ENCODE data around the gene TYRP1.
"Not testable (repeated sequence)": the region's sequence is repeated elsewhere in the genome, so short reads cannot be mapped to it uniquely, and the experiment has no call there.

Gene TYRP1, protein sequence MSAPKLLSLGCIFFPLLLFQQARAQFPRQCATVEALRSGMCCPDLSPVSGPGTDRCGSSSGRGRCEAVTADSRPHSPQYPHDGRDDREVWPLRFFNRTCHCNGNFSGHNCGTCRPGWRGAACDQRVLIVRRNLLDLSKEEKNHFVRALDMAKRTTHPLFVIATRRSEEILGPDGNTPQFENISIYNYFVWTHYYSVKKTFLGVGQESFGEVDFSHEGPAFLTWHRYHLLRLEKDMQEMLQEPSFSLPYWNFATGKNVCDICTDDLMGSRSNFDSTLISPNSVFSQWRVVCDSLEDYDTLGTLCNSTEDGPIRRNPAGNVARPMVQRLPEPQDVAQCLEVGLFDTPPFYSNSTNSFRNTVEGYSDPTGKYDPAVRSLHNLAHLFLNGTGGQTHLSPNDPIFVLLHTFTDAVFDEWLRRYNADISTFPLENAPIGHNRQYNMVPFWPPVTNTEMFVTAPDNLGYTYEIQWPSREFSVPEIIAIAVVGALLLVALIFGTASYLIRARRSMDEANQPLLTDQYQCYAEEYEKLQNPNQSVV

GRCh38 chr9:12693141-12693540 lies at the start of gene TYRP1:
Gene TYRP1, plus strand, starts transcription at chr9:12693385. Its CDS starts 612 bp downstream, at chr9:12693997.
- no peak for DNase-seq (ENCODE audit: low read depth in 2 of 2)

DNA sequence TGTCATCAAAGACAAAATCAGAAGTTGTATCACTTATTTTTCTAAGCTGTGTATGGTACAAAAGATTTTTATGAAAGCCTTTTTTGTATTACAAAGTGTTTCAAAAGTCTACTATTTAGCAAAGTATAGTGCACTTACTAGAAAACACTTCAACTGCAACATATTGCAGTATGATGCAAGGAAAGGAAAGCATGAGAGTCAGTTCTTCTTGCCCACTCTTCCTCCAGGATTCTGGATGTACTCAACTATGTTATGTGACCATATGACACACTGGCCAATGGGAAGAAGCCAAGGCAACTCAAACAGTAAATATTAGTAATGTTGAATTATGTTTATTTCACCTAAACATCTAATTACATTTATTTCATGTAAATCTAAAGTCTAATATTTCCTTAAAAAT lies 49.5 kb upstream of the TYRP1 start:
- no peak for DNase-seq (ENCODE audit: low read depth in 2 of 2)

DNA sequence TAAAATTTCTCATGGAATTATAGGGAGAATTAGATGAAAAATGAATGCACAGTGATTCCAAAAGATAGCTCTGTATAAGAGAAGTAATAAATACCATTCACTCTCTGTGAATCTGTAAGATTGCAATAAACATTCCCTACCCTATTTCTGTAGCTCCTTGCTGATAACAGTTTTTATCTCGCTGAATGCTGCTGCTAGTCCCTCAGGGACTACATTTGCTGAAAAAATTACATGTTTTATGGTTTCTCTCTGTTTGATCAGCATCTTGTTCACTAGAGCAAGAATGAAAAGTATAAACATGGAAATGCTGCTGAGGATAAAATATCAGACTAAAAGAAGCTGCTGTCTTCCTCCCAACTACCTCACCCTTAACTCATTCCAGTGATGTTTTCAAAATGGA lies 44.3 kb upstream of the TYRP1 start:
- no peak for DNase-seq (ENCODE audit: low read depth in 2 of 2)

- no peak for DNase-seq (ENCODE audit: low read depth in 2 of 2)
Measured at GRCh38 chr9:12651125-12651524, 42.1 kb upstream of the TYRP1 start.

DNA sequence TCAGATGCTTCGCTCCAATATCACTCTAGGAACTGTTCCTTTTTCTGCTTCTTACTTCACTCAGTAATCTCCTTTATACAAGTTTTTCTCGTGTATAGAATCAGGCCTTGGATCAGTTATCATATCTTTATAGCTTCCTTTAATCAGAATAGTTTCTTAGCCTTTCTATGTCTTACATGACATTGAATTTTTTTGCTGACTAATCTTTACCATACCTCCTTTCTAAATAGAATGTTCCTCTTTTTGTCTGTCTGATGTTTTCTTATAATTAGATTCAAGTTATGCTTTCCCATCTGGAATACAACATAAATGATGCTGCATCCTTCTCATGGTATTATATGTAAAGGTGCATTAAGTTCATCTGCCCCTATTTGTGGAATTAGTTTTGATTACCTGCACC lies 40.2 kb upstream of the TYRP1 start:
- no peak for DNase-seq (ENCODE audit: low read depth in 2 of 2)

- no peak for DNase-seq (ENCODE audit: low read depth in 2 of 2)
Measured at GRCh38 chr9:12656803-12657202, 36.4 kb upstream of the TYRP1 start.

DNA sequence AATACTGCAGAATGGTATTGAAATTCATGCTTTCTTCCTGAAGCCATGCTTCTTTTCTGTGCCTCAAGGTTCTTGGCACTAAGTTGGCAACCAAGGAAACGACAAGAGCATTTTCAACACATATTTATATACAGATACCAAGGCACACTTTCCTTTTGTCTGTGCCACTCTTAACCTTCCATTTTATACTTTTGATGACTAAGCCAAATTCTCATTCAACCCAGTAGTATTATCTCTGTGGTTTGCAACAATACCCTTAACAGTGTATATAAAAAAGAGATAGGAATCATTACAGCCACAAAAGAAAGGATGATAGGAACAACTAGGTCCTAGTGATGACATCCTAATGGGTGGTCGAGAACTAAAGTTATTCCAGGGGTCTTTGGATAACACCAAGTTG lies 36.0 kb upstream of the TYRP1 start:
- DNase-seq (ENCODE audit: low read depth in 2 of 2) = no peak

DNA sequence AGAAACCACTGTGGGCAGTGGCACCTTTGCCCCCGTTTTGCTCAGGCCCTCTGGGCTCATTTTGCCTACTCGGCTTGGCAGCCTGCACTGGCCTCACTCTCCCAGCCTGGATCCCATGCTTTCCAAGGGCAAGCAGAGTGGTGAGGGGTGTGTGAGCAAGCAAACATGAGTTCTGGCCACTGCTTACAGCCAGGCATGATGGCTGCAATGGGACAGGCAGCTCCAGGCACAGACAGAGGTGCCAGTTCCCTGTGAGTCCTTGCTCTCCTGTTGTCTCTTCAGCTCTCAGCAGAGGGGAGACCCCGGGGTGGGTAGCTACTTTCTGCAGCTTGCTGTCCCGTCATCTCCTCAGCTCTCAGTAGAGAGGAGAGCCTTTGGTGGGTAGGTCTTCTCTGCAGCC lies 35.2 kb upstream of the TYRP1 start:
- DNase-seq (ENCODE audit: low read depth in 2 of 2) = no peak

GRCh38 chr9:12658531-12659209 lies 34.5 kb upstream of the TYRP1 start:
- DNase-seq (ENCODE audit: low read depth in 2 of 2) = no peak

- no peak for DNase-seq (ENCODE audit: low read depth in 2 of 2)
Measured at GRCh38 chr9:12659220-12659619, 34.0 kb upstream of the TYRP1 start.

DNA sequence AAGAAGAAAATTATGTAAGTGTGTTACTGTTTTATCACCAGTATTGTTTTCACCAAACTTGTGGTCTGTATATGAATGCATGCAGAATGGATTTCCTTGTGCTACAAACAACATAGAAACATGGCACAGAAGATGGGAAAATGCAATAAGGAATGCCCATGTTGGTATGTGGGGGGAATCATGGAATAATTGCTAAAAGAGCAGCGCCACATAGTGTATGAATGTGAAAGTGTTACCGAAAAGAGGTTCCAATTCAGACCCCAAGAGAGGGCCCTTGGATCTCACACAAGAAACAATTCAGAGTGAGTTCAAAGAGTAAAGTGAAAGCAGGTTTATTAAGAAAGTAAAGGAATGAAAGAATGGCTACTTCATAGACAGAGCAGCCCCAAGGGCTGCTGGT lies 26.4 kb upstream of the TYRP1 start:
- DNase-seq (ENCODE audit: low read depth in 2 of 2) = no peak

DNA sequence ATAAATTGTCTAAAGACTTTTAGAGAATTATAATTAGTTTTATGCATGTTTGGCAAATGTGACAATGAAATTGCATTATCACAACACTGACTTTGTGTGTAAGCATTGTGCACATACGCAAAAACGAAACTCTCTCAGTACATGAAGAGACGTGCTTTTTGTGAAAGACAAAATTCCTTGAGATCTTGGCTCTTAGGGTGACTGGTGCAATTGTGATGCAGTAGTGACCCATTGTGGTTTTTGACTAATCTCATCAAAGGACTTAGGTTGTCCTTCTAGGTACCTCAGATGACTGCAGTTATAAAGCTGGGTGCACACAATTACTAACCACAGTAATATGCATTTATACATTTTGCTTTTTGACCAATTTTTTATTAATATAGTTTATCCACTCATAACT lies 25.3 kb upstream of the TYRP1 start:
- DNase-seq (ENCODE audit: low read depth in 2 of 2) = no peak

- DNase-seq (ENCODE audit: low read depth in 2 of 2) = no peak
Measured at GRCh38 chr9:12670006-12670405, 23.2 kb upstream of the TYRP1 start.

DNA sequence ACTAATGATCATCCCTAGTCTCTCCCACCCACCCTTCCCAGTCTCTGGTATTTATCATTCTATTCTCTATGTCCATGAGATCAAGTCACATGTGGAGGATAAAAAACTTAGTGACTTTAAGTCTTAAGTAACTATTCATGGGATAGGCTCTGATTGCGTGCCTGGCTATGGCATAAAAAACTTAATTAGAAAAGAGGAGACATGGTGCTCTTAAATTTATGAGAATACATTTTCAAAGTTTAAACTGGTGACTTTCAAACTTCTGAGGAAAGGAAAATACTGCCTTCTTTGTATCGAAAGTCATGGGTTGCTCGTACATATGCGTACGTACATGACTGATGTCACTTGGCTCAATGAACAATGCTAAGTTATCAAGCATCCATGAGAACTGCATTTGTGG lies 18.2 kb upstream of the TYRP1 start:
- no peak for DNase-seq (ENCODE audit: low read depth in 2 of 2)

DNA sequence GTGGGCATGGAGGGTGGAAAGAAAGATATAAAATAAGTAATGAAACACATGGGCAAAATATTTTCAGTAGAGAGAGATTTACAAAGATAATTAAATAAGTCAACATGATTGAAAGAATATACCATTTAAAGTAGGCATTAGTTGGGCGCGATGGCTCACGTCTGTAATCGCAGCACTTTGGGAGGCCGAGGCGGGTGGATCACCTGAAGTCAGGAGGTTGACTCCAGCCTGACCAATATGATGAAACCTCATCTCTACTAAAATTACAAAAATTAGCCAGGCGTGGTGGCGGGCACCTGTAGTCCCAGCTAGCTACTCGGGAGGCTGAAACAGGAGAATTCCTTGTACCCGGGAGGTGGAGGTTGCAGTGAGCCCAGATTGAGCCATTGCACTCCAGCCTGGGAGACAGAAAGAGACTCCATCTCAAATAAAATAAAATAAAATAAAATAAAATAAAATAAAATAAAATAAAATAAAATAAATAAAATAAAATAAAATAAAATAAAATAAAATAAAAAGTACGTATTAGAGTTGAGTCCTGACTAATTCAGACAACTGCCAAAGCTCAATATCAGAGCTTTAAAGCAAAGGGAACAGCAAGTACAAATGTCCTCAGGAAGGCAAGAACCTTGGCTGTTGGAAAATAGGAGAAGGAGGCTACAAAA lies 15.6 kb upstream of the TYRP1 start:
- DNase-seq (ENCODE audit: low read depth in 2 of 2) = not testable (repeated sequence)

DNA sequence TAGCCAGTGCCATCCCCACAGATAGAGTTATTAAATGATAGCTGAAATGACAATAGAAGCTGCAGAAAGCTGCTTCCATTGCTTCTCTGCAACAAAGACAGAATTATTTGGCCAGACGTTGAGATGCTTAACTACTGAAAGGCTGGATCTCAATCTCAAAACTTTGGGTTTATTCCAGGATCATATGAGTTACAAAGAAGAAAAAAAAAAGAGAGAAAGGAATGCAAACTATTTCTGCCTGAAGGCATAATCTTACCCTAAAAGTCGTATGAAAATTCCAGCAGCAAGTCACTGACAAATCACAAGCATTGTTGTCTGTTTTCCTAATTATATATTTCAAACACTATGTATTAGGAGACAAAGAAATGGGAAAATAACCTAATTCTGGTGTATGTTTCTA lies 12.8 kb upstream of the TYRP1 start:
- DNase-seq (ENCODE audit: low read depth in 2 of 2) = no peak

GRCh38 chr9:12680757-12681156 lies 12.4 kb upstream of the TYRP1 start:
- DNase-seq (ENCODE audit: low read depth in 2 of 2) = no peak

DNA sequence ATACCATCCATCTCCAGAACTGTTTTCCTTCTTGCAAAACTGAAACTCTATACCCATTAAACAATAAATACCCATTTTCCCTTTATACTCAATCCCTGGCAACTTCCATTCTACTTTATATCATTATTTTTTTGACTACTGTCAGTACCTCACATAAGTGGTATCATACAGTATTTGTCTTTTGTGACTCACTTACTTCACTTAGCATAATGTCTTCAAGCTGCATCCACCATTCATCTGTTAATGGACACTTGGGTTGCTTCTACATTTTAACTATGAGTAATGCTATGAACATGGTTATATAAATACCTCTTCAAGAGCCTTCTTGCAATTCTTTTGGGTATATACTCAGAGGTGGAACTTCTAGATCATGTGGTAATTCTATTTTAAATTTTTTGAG lies 11.6 kb upstream of the TYRP1 start:
- DNase-seq (ENCODE audit: low read depth in 2 of 2) = no peak

DNA sequence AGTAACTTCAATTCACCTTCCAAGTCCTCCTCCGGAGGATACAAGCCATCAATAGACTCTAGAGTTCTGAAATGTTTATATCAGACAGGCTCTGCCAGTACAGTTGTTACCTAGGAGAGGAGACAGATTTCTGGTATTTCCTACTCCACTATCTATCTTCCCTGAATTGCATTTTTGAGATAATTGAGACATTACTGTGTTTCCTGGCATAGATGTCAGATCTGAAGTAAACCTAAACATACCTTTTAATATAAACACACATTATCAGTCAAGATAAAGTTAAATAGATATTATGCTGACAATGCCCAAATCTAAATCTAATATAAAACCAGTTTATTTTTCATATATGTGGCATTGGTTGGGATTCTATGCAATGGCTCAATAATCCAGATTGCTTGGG lies 8.2 kb upstream of the TYRP1 start:
- DNase-seq (ENCODE audit: low read depth in 2 of 2) = no peak

GRCh38 chr9:12689233-12689632 lies 4.0 kb upstream of the TYRP1 start:
- no peak for DNase-seq (ENCODE audit: low read depth in 2 of 2)

DNA sequence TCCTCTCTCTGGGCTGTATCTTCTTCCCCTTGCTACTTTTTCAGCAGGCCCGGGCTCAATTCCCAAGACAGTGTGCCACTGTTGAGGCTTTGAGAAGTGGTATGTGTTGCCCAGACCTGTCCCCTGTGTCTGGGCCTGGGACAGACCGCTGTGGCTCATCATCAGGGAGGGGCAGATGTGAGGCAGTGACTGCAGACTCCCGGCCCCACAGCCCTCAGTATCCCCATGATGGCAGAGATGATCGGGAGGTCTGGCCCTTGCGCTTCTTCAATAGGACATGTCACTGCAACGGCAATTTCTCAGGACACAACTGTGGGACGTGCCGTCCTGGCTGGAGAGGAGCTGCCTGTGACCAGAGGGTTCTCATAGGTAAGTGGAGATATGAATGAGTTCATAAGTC lies 828 bp downstream of the TYRP1 start:
- no peak for DNase-seq (ENCODE audit: low read depth in 2 of 2)

GRCh38 chr9:12695474-12695873 lies 2.3 kb downstream of the TYRP1 start:
- no peak for DNase-seq (ENCODE audit: low read depth in 2 of 2)
